Natural killer cell (primary cell): ENCODE data around the gene PSTK. TPM values are rescaled to one million over a fixed set of nuclear protein-coding genes. Genes with fewer than 3 reads are reported as not detected.

ENCODE experiments used
- ATAC-seq, 3 donors: fragments of 150-1000 bp in 2 of 3; fragments of 200-7000 bp in 1 of 3; cut with Tn5 transposase; 1 replicate in 1 of 3; 2 replicates in 2 of 3; pipeline ENCODE4 v1.10.0; 2021; ENCODE audit warnings: mild to moderate bottlenecking in 2 of 3, moderate library complexity in 2 of 3
- DNase-seq, 2 donors: peaks; one replicate each; pipeline versions ENCODE4 v3.0.0 to v3.0.0-alpha.2; 2013 to 2021; ENCODE audit warnings: mixed read lengths in 1 of 2
- H3K27ac ChIP-seq: one replicate; pipeline ENCODE4 v1.5.1; 2013; ENCODE audit warnings: mild to moderate bottlenecking, low read length
- H3K27me3 ChIP-seq: one replicate; pipeline ENCODE4 v1.6.1; 2013; ENCODE audit warnings: low read length; ENCODE audit not compliant: control insufficient read depth, insufficient read depth
- H3K36me3 ChIP-seq: one replicate; pipeline ENCODE4 v1.6.1; 2013; ENCODE audit warnings: low read length; ENCODE audit not compliant: control insufficient read depth, insufficient read depth
- H3K4me1 ChIP-seq: one replicate; pipeline ENCODE4 v1.6.1; 2013; ENCODE audit warnings: low read length; ENCODE audit not compliant: control insufficient read depth, insufficient read depth
- H3K4me3 ChIP-seq: one replicate; pipeline ENCODE4 v1.5.1; 2013; ENCODE audit warnings: low read length
- H3K9me3 ChIP-seq: one replicate; pipeline ENCODE4 v1.6.1; 2013; ENCODE audit warnings: low read length; ENCODE audit not compliant: control insufficient read depth, insufficient read depth
- H3K27ac Mint-ChIP-seq, 2 donors: one replicate each; pipeline ENCODE4 v1.8.0; 2022; ENCODE audit warnings: mild to moderate bottlenecking in 2 of 2, mixed read lengths in 2 of 2, moderate library complexity in 1 of 2
- H3K27me3 Mint-ChIP-seq, 2 donors: one replicate each; pipeline ENCODE4 v1.8.0; 2022; ENCODE audit warnings: low read depth in 2 of 2, mixed read lengths in 2 of 2
- H3K36me3 Mint-ChIP-seq: one replicate; pipeline ENCODE4 v1.8.0; 2022; ENCODE audit warnings: mixed read lengths
- H3K4me1 Mint-ChIP-seq, 2 donors: one replicate each; pipeline ENCODE4 v1.8.0; 2022; ENCODE audit warnings: mixed read lengths in 2 of 2
- H3K4me3 Mint-ChIP-seq: one replicate; pipeline ENCODE4 v1.8.0; 2022; ENCODE audit warnings: mild to moderate bottlenecking, moderate library complexity, mixed read lengths
- H3K9me3 Mint-ChIP-seq, 2 donors: one replicate each; pipeline ENCODE4 v1.8.0; 2022; ENCODE audit warnings: mixed read lengths in 2 of 2
- CTCF ChIP-seq: fragments of 200-600 bp; IDR thresholded peaks from one replicate; pipeline ENCODE4 v1.8.0; 2022; ENCODE audit warnings: antibody characterized with exemption
- WGBS: methylation state at CpG from one replicate; pipeline ENCODE4 v1.1.7; 2013; ENCODE audit warnings: missing lambda C conversion rate; ENCODE audit not compliant: insufficient coverage; 5-methylcytosine and 5-hydroxymethylcytosine counted together
- intact Hi-C: fragments of 100-400 bp; cut with micrococcal nuclease; formaldehyde crosslinking; loops from one replicate; pipeline ENCODE4 v1.14.2; 2022
- total RNA-seq, 4 donors: library from RNA; stranded (reverse); fragments of 120-200 nt in 1 of 4; gene quantifications; one replicate each; pipeline versions ENCODE4 v1.2.3 to v1.2.4, GENCODE V29; 2013 to 2022

Gene PSTK
- total RNA-seq, 3 donors from 2014 or later (not counting 1 experiment from before 2014, with no cell fraction given), result 10.6 to 13.8 (median 13.7) TPM

GRCh38 chr10:122988501-122988900 lies 8.3 kb downstream of the PSTK start:
- no peak overlapping the region for H3K27ac ChIP-seq
- Mint-ChIP-seq H3K27me3 (no peaks in the 10 kb centered on the region), H3K4me1 (no peaks in the 10 kb centered on the region), H3K27ac (no peak overlapping the region), H3K4me3 (no peak overlapping the region), H3K9me3 (no peaks in the 10 kb centered on the region), H3K36me3 (peaks cover 5% of the 10 kb centered on the region)
- no peak overlapping the region for H3K4me3 ChIP-seq
- peaks cover 17% of the 10 kb centered on the region for H3K36me3 ChIP-seq
- H3K9me3 ChIP-seq, result no peaks in the 10 kb centered on the region
- intact Hi-C loops, result no loop called here
- no peaks in the 10 kb centered on the region for H3K27me3 ChIP-seq
- no peaks in the 10 kb centered on the region for H3K4me1 ChIP-seq
- no peak for ATAC-seq
- DNase-seq, result no peak
- no peak for TF ChIP-seq CTCF
- no CpG with 5 or more reads among the region's 2 CpGs for WGBS

DNA sequence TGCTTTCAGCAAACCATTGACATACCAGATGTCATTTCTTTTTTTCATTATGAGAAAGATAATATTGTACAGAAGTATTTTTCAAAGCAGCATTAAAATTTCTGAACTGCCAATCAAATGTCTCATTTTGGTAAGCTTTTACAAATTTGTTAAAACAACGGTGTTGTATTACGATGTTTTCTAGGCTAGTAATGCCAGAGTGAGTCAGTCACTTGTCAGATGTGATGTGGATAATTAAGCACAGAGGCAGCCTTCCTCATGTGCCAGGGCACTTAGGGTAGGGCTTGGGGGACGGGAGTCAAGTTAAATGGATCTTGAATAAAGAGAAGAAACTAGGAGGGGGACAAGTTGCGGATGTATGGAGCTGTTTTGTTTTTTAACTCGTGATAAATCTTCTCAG lies 10.1 kb downstream of the PSTK start:
- 87% methylated on average over 4 of the region's 5 CpGs for WGBS

DNA sequence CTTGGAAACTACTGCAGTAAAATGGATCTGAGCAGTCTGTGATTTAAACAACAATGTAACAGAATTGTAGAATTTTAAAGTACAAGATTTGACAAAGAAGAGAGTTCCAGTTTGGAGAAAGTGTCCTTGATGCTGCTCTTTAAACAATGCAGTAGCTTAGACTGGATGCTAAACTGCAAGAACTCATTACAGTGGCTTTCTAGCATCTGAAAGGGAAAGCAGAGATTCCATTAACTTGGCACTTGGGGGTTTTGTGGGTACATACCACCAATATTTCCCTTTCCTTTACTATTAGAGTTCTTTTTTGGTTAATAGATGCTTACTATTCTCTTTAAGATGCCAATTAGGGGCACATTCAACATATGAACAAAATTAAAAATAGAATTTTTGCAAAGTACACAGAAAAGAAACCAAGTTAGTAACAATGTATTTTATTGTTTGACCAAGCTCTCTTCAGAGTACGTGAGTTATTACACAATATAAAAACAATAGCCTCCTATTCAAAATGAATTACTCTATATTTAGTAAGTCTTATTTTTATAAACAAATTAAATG lies 11.9 kb downstream of the PSTK start:
- no peak for ATAC-seq
- H3K9me3 Mint-ChIP-seq, result no peaks in the 10 kb centered on the region
- Histone ChIP-seq H3K4me1 (no peaks in the 10 kb centered on the region), H3K36me3 (peaks cover 46% of the 10 kb centered on the region), H3K9me3 (no peaks in the 10 kb centered on the region), H3K4me3 (no peak overlapping the region), H3K27ac (no peak overlapping the region), H3K27me3 (no peaks in the 10 kb centered on the region)
- H3K4me1 Mint-ChIP-seq, result no peaks in the 10 kb centered on the region
- no peak overlapping the region for H3K27ac Mint-ChIP-seq
- no peaks in the 10 kb centered on the region for H3K27me3 Mint-ChIP-seq
- TF ChIP-seq CTCF, result no peak
- peaks cover under 1% of the 10 kb centered on the region for H3K36me3 Mint-ChIP-seq
- DNase-seq, result no peak
- WGBS, result no CpG with 5 or more reads among the region's 1 CpG
- intact Hi-C loops, result no loop called here
- no peak overlapping the region for H3K4me3 Mint-ChIP-seq

More for the DNA sequence above, 10.1 kb downstream of the PSTK start:
- no peaks in the 10 kb centered on the region for H3K27me3 Mint-ChIP-seq
- no peak for TF ChIP-seq CTCF
- H3K4me1 Mint-ChIP-seq, result no peaks in the 10 kb centered on the region
- H3K4me3 Mint-ChIP-seq, result no peak overlapping the region
- no peak overlapping the region for H3K27ac ChIP-seq
- H3K27me3 ChIP-seq, result no peaks in the 10 kb centered on the region
- DNase-seq, result no peak
- intact Hi-C loops, result no loop called here
- H3K36me3 Mint-ChIP-seq, result peaks cover 5% of the 10 kb centered on the region
- peaks cover 33% of the 10 kb centered on the region for H3K36me3 ChIP-seq
- no peaks in the 10 kb centered on the region for H3K9me3 ChIP-seq
- no peaks in the 10 kb centered on the region for H3K4me1 ChIP-seq
- no peak for ATAC-seq
- H3K9me3 Mint-ChIP-seq, result no peaks in the 10 kb centered on the region
- no peak overlapping the region for H3K4me3 ChIP-seq
- H3K27ac Mint-ChIP-seq, result peak overlapping the region; percentile 10 to 49

- Mint-ChIP-seq H3K9me3 (no peaks in the 10 kb centered on the region), H3K4me1 (peaks cover 6 to 9% of the 10 kb centered on the region in 2 donors), H3K4me3 (no peak overlapping the region), H3K27ac (no peak overlapping the region), H3K27me3 (no peaks in the 10 kb centered on the region), H3K36me3 (no peaks in the 10 kb centered on the region)
- Histone ChIP-seq H3K27ac (no peak overlapping the region), H3K4me1 (no peaks in the 10 kb centered on the region), H3K36me3 (peaks cover 54% of the 10 kb centered on the region), H3K4me3 (no peak overlapping the region), H3K9me3 (no peaks in the 10 kb centered on the region), H3K27me3 (no peaks in the 10 kb centered on the region)
- intact Hi-C loops, result no loop called here
- no peak for TF ChIP-seq CTCF
- 98% methylated on average over 6 of the region's 6 CpGs for WGBS
- DNase-seq (no peak), ATAC-seq (no peak)
Observed at GRCh38 chr10:122993797-122994336, 13.7 kb downstream of the PSTK start.
